HepG2 (cell line): ENCODE measurements around the gene WDCP. TPM values are rescaled to one million over a fixed set of nuclear protein-coding genes. Genes with fewer than 3 reads are reported as not detected.
A peak's percentile ranks its signal among the peaks of the same experiment; 100 is the strongest.

Experiments
- ATAC-seq: fragments of 200-7000 bp; cut with Tn5 transposase; 3 replicates; pipeline ENCODE4 v1.9.1; 2020; ENCODE audit warnings: mild to moderate bottlenecking, moderate library complexity
- Bru-seq: library from RNA; stranded (reverse); fragments of 400-500 nt; gene quantifications from one replicate; lab custom pipeline; 2021; lab: Mats Ljungman, UMichigan
- BruChase-seq, 2 experiments: library from RNA; stranded (reverse); fragments of 400-500 nt; gene quantifications; one replicate each; lab custom pipeline; 2021; lab: Mats Ljungman, UMichigan
- BruUV-seq: library from RNA; stranded (reverse); fragments of 400-500 nt; replicated peaks from 2 replicates; lab custom pipeline; 2021; lab: Mats Ljungman, UMichigan
- CTCF ChIA-PET: fragments of 300-600 bp; formaldehyde crosslinking; extraction: SDS; loops from one replicate; lab custom pipeline; 2021; ENCODE audit warnings: low total read pairs, inconsistent platforms, low intra/inter-chr PET ratio; lab: Yijun Ruan, JAX
- POLR2A ChIA-PET: fragments of 350-600 bp; sonication (Branson Sonifier 250); formaldehyde crosslinking; loops from one replicate; lab custom pipeline; 2020; ENCODE audit warnings: antibody characterized with exemption, inconsistent platforms; lab: Yijun Ruan, JAX
- DNase-seq: peaks from one replicate; pipeline ENCODE4 v3.0.0-alpha.2; 2015; ENCODE audit warnings: low spot score
- FAIRE-seq: peaks from 3 replicates; lab custom pipeline; 2011; peaks lifted over from hg19 to GRCh38; lab: Jason Lieb, UNC
- H2AFZ ChIP-seq: one replicate; pipeline ENCODE4 v1.6.1; 2011; ENCODE audit warnings: low read length, inconsistent platforms
- H3K27ac ChIP-seq: fragments of 300-600 bp; 3 replicates; pipeline ENCODE4 v1.8.0; 2011; ENCODE audit warnings: mixed run types, mild to moderate bottlenecking, mixed read lengths, low read length, inconsistent platforms; ENCODE audit not compliant: insufficient read depth; ENCODE audit errors: extremely low read length
- H3K27me3 ChIP-seq, 2 experiments: fragments of 200-600 bp in 1 of 2; 2 replicates in 1 of 2; 3 replicates in 1 of 2; pipeline versions ENCODE4 v1.6.0 to v1.8.0; 2011; ENCODE audit warnings: low read length in 2 of 2, mild to moderate bottlenecking in 2 of 2, moderate library complexity in 2 of 2, inconsistent platforms in 1 of 2; ENCODE audit not compliant: insufficient read depth in 2 of 2, control insufficient read depth in 1 of 2
- H3K36me3 ChIP-seq, 2 experiments: fragments of 200-600 bp in 1 of 2; replicated peaks in 1 of 2; 2 replicates in 1 of 2; 3 replicates in 1 of 2; pipeline versions ENCODE4 v1.5.1 to v1.8.0; 2011; ENCODE audit warnings: low read length in 2 of 2, inconsistent platforms in 1 of 2; ENCODE audit not compliant: insufficient read depth in 2 of 2, control insufficient read depth in 1 of 2
- H3K4me1 ChIP-seq: 2 replicates; pipeline ENCODE4 v1.5.1; 2012; ENCODE audit warnings: low read length, inconsistent platforms; ENCODE audit not compliant: insufficient read depth
- H3K4me2 ChIP-seq: 2 replicates; pipeline ENCODE4 v1.6.0; 2011; ENCODE audit warnings: low read depth, low read length, inconsistent platforms
- H3K4me3 ChIP-seq, 3 experiments: fragments of 200-600 bp in 1 of 3; sonication (generic), shearing (Covaris generic) in 1 of 3; replicated peaks in 1 of 3; 2 replicates each; pipeline ENCODE4 v1.5.1; 2011 to 2016; ENCODE audit warnings: low read length in 3 of 3, inconsistent platforms in 2 of 3, low read depth in 2 of 3, mild to moderate bottlenecking in 2 of 3, control low read depth in 1 of 3, mixed read lengths in 1 of 3; ENCODE audit not compliant: insufficient read depth in 1 of 3
- H3K79me2 ChIP-seq: one replicate; pipeline ENCODE4 v1.6.1; 2011; ENCODE audit warnings: low read length, inconsistent platforms; ENCODE audit not compliant: insufficient read depth
- H3K9ac ChIP-seq: 2 replicates; pipeline ENCODE4 v1.6.0; 2011; ENCODE audit warnings: mild to moderate bottlenecking, low read depth, low read length, inconsistent platforms; ENCODE audit not compliant: insufficient read depth
- H3K9me3 ChIP-seq: 2 replicates; pipeline ENCODE4 v1.5.1; 2012; ENCODE audit warnings: mild to moderate bottlenecking, low read length
- H4K20me1 ChIP-seq: 2 replicates; pipeline ENCODE4 v1.6.0; 2011; ENCODE audit warnings: inconsistent platforms, mild to moderate bottlenecking, low read length, moderate library complexity; ENCODE audit not compliant: insufficient read depth
- BORCS8-MEF2B ChIP-seq: sonication (generic); formaldehyde crosslinking; IDR thresholded peaks from 2 replicates; pipeline ENCODE4 v1.8.0; 2022; ENCODE audit warnings: mild to moderate bottlenecking, missing genetic modification reagents
- ELF1 ChIP-seq: sonication (generic); formaldehyde crosslinking; IDR thresholded peaks from 2 replicates; pipeline ENCODE4 v1.4.0; 2020; ENCODE audit warnings: missing genetic modification reagents
- GABPA ChIP-seq, 2 experiments: IDR thresholded peaks; 2 replicates each; pipeline ENCODE4 v1.6.1; 2011 to 2016; ENCODE audit warnings: low read depth in 2 of 2, low read length in 1 of 2, missing biosample characterization in 1 of 2, missing genetic modification characterization in 1 of 2
- HNRNPUL1 ChIP-seq: fragments of 200-400 bp; formaldehyde crosslinking; IDR thresholded peaks from 2 replicates; pipeline ENCODE4 v1.6.1; 2017; ENCODE audit warnings: low read depth, mild to moderate bottlenecking, low read length, moderate library complexity
- ISL2 ChIP-seq: sonication (generic); formaldehyde crosslinking; IDR thresholded peaks from 2 replicates; pipeline ENCODE4 v1.5.0; 2020; ENCODE audit warnings: missing genetic modification reagents
- MXI1 ChIP-seq: IDR thresholded peaks from 3 replicates; pipeline ENCODE4 v1.6.1; 2012; ENCODE audit warnings: low read depth, low read length, inconsistent platforms, borderline replicate concordance
- NFKBIZ ChIP-seq: IDR thresholded peaks from 2 replicates; pipeline ENCODE4 v1.6.1; 2018; ENCODE audit warnings: missing genetic modification reagents, missing compliant biosample characterization
- RFX5 ChIP-seq: IDR thresholded peaks from 2 replicates; pipeline ENCODE4 v1.6.1; 2011; ENCODE audit warnings: low read depth, low read length, improper control_type of control experiment
- SMARCE1 ChIP-seq: fragments of 450-650 bp; IDR thresholded peaks from 2 replicates; pipeline ENCODE4 v1.6.1; 2017; ENCODE audit warnings: borderline replicate concordance
- SUZ12 ChIP-seq: fragments of 150-350 bp; IDR thresholded peaks from 2 replicates; pipeline ENCODE4 v1.6.1; 2014; ENCODE audit warnings: low read depth, low read length
- ZNF629 ChIP-seq: sonication (generic); formaldehyde crosslinking; conservative IDR thresholded peaks from 2 replicates; pipeline ENCODE4 v1.5.0; 2020; ENCODE audit warnings: missing genetic modification reagents
- ZNF709 ChIP-seq: sonication (generic); formaldehyde crosslinking; IDR thresholded peaks from 2 replicates; pipeline ENCODE4 v1.5.0; 2020; ENCODE audit warnings: mild to moderate bottlenecking, missing genetic modification reagents
- ZNF747 ChIP-seq: sonication (generic); formaldehyde crosslinking; IDR thresholded peaks from 2 replicates; pipeline ENCODE4 v1.8.1; 2023; ENCODE audit warnings: missing genetic modification reagents, mild to moderate bottlenecking, borderline replicate concordance
- WGBS: methylation state at CpG from one replicate; pipeline ENCODE4 v1.1.6; 2017; ENCODE audit warnings: low lambda C conversion rate; 5-methylcytosine and 5-hydroxymethylcytosine counted together
- in situ Hi-C: cut with HindIII; loops from 2 replicates; pipeline ENCODE4 v1.10.0; 2017; ENCODE audit warnings: low pct_unique_long_range_greater_than_20kb; ENCODE audit not compliant: extremely low pct_ligation_motif_present
- intact Hi-C: fragments of 100-400 bp; cut with micrococcal nuclease; formaldehyde crosslinking; loops from one replicate; pipeline ENCODE4 v1.10.0; 2022; ENCODE audit not compliant: unreplicated experiment
- long read RNA-seq, 2 experiments: library from RNA in 1 of 2; library from polyadenylated mRNA in 1 of 2; stranded (forward) in 1 of 2; unstranded in 1 of 2; transcript quantifications; one replicate each; pipeline ENCODE4 v2.0.0, GENCODE V29; 2019 to 2022
- polyA minus RNA-seq, 3 experiments: library from RNA; depleted of rRNA, polyadenylated mRNA; stranded (reverse); fragments of >200 nt; gene quantifications; 2 replicates each; pipeline ENCODE4 v1.2.3, GENCODE V29; 2011; ENCODE audit warnings: low replicate concordance in 1 of 3
- polyA plus RNA-seq, 8 experiments: library from polyadenylated mRNA; depleted of rRNA in 3 of 8; stranded (reverse) in 7 of 8; unstranded in 1 of 8; fragments of >200 nt; fragmentation: Illumina TruSeq in 4 of 8; extraction: Trizol in 4 of 8; gene quantifications; 2 replicates each; pipeline versions ENCODE4 v1.2.1 to v1.2.3, GENCODE V29; 2011 to 2016; ENCODE audit warnings: low read depth in 4 of 8, missing spikeins in 1 of 8, mixed read lengths in 1 of 8; ENCODE audit not compliant: insufficient read depth in 1 of 8
- total RNA-seq, 5 experiments: library from RNA; depleted of rRNA; stranded (reverse); fragments of >200 nt; fragmentation: Illumina TruSeq; extraction: Trizol; gene quantifications; 2 replicates each; pipeline ENCODE4 v1.2.3, GENCODE V29; 2016; ENCODE audit warnings: low read depth in 1 of 5
- TF ChIP-seq, protein P1 (sequence below): IDR thresholded peaks from 2 replicates; pipeline ENCODE4 v1.6.1; 2018; ENCODE audit warnings: missing genetic modification reagents

The WDCP gene, protein sequence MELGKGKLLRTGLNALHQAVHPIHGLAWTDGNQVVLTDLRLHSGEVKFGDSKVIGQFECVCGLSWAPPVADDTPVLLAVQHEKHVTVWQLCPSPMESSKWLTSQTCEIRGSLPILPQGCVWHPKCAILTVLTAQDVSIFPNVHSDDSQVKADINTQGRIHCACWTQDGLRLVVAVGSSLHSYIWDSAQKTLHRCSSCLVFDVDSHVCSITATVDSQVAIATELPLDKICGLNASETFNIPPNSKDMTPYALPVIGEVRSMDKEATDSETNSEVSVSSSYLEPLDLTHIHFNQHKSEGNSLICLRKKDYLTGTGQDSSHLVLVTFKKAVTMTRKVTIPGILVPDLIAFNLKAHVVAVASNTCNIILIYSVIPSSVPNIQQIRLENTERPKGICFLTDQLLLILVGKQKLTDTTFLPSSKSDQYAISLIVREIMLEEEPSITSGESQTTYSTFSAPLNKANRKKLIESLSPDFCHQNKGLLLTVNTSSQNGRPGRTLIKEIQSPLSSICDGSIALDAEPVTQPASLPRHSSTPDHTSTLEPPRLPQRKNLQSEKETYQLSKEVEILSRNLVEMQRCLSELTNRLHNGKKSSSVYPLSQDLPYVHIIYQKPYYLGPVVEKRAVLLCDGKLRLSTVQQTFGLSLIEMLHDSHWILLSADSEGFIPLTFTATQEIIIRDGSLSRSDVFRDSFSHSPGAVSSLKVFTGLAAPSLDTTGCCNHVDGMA
- total RNA-seq (2016; rRNA removed; fragmentation: Illumina TruSeq; extraction: Trizol) (22.6 and 39.4 TPM in 2 replicates), polyA plus RNA-seq (2011; rRNA removed) (17.4 and 20.6 TPM in 2 replicates), polyA minus RNA-seq (2011; rRNA and poly(A)+ RNA removed; ENCODE audit: low replicate concordance) (60.3 and 78.7 TPM in 2 replicates), Bru-seq, nascent RNA (percentile 72 among the genes with signal in this experiment), BruChase-seq, experiment 1, labeled RNA remaining after a 6-hour chase (percentile 53 among the genes with signal in this experiment), BruChase-seq, experiment 2, labeled RNA remaining after a 2-hour chase (percentile 82 among the genes with signal in this experiment)
- 3.2 and 3.4 TPM in 2 replicates for total RNA-seq (2016; cell fraction: cytosol; rRNA removed; fragmentation: Illumina TruSeq; extraction: Trizol; ENCODE audit: low read depth)
- total RNA-seq (2016; cell fraction: insoluble cytoplasmic fraction; rRNA removed; fragmentation: Illumina TruSeq; extraction: Trizol) = 23.3 and 42.2 TPM in 2 replicates
- 12.6 and 14.9 TPM in 2 replicates for total RNA-seq (2016; cell fraction: membrane; rRNA removed; fragmentation: Illumina TruSeq; extraction: Trizol)
- total RNA-seq (2016; cell fraction: nucleus; rRNA removed; fragmentation: Illumina TruSeq; extraction: Trizol) = 18.0 and 19.2 TPM in 2 replicates
- polyA plus RNA-seq (2011; cell fraction: cytosol; rRNA removed) = 10.3 and 15.6 TPM in 2 replicates
- polyA plus RNA-seq (2011; cell fraction: nucleus; rRNA removed) = 17.4 and 19.0 TPM in 2 replicates
- polyA plus RNA-seq (2012) = 12.5 and 13.0 TPM in 2 replicates
- 1.0 and 1.3 TPM in 2 replicates for polyA plus RNA-seq (2016; cell fraction: cytosol; fragmentation: Illumina TruSeq; extraction: Trizol; ENCODE audit: low read depth)
- 20.9 and 21.5 TPM in 2 replicates for polyA plus RNA-seq (2016; cell fraction: insoluble cytoplasmic fraction; fragmentation: Illumina TruSeq; extraction: Trizol; ENCODE audit: low read depth)
- polyA plus RNA-seq (2016; cell fraction: membrane; fragmentation: Illumina TruSeq; extraction: Trizol; ENCODE audit: low read depth) = 3.5 and 4.4 TPM in 2 replicates
- 20.8 and 24.4 TPM in 2 replicates for polyA plus RNA-seq (2016; cell fraction: nucleus; fragmentation: Illumina TruSeq; extraction: Trizol; ENCODE audit: insufficient read depth, low read depth)
- polyA minus RNA-seq (2011; cell fraction: cytosol; rRNA and poly(A)+ RNA removed) = 10.6 and 13.8 TPM in 2 replicates
- polyA minus RNA-seq (2011; cell fraction: nucleus; rRNA and poly(A)+ RNA removed) = 14.5 and 19.5 TPM in 2 replicates
- long read RNA-seq, experiment 1, transcript WDCP-201 (4 exons, 3,817 nt) = major isoform, 11 of 16 reads
- long read RNA-seq, experiment 1, partial matches to known transcripts = 5 of 16 reads
- long read RNA-seq, experiment 1, other reads (novel, unspliced or antisense) = 0 of 16 reads
- long read RNA-seq, experiment 2, transcript WDCP-201 (4 exons, 3,817 nt) = major isoform, 8 of 15 reads
- long read RNA-seq, experiment 2, partial matches to known transcripts = 2 of 15 reads
- long read RNA-seq, experiment 2, other reads (novel, unspliced or antisense) = 4 of 15 reads

DNA sequence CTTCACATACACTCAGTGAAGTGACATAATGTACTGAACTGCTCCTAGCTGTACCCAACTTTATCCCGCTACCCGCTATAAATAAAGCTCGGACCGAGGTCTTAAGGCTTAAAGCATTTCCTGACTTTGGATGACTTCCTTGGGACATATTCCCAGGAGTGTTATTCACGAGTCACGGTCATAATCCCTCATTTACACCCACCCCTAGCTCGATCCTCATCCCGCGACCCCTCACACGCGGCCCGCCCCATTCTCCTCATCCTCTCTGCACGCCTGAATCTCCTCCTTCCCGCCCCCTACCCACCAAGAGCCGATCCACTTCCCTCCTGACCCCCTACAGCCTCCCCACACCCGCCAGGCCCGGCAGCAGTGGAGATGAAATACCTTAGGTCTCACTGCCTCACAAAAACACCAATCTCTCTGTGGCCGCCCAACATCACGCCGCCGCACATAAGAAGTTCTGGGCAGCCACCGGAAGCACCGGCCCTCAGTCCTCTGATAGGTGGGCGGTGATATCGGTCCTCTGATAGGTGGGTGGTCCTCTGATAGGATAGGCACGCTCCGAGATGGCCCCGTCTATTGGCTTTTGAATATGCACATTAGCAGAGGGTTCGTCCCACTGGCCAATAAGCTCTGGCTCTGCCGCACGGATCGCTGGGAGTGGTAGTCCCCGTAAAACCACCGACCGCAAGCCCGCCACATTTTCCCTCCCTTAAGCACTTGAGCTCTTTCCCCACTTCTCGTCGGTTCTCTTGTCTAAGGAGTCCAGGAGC, at the start of gene WDCP:
TSS of gene WDCP (minus strand) at position 462 of the 773 bp plus-strand sequence. CDS start 7,897 bp downstream, outside the sequence.
- WGBS = under 1% methylated on average over 38 of the region's 38 CpGs
- ATAC-seq (peak; percentile 93), FAIRE-seq (peak; percentile 98)
- TF ChIP-seq GABPA (IDR thresholded peaks at IDR 0.05; ENCODE audit: low read depth, low read length) (peak; percentile 77), GABPA (CRISPR knock-in tag; IDR thresholded peaks at IDR 0.05; ENCODE audit: low read depth) (peak; percentile 96), NFKBIZ (CRISPR knock-in tag) (peak; percentile 24; the same call in 1 of the 2 replicates), SMARCE1 (no peak), HNRNPUL1 (no peak), ELF1 (peak; percentile 86), SUZ12 (peak; percentile 77), ZNF709 (CRISPR knock-in tag) (peak; percentile 72), ZNF629 (0 out of 2 replicates have a peak, but pooled peaks have one; percentile 9), ZNF747 (no peak; the same call in 1 of the 2 replicates), RFX5 (peak; percentile 40; the same call in 1 of the 2 replicates), MXI1 (peak; percentile 73; the same call in 1 of the 3 replicates), BORCS8-MEF2B (peak; percentile 83), ISL2 (CRISPR knock-in tag) (peak; percentile 37; the same call in 1 of the 2 replicates)
- TF ChIP-seq, protein P1, sequence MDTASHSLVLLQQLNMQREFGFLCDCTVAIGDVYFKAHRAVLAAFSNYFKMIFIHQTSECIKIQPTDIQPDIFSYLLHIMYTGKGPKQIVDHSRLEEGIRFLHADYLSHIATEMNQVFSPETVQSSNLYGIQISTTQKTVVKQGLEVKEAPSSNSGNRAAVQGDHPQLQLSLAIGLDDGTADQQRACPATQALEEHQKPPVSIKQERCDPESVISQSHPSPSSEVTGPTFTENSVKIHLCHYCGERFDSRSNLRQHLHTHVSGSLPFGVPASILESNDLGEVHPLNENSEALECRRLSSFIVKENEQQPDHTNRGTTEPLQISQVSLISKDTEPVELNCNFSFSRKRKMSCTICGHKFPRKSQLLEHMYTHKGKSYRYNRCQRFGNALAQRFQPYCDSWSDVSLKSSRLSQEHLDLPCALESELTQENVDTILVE (CRISPR knock-in tag) = no peak

More for the DNA sequence above, at the start of gene WDCP:
- H4K20me1 ChIP-seq = no peaks in the 10 kb centered on the region
- peak within 1 kb of the TSS; percentile 90 for H3K27ac ChIP-seq
- intact Hi-C loops (loop anchor here (1.0 to 2.0 kb wide), 4 partner anchors 26 to 37 kb away; partner anchors contain the start of genes SF3B6 and TP53I3), in situ Hi-C loops (no loop called here)
- ChIA-PET CTCF (no interaction called here), POLR2A (interaction anchor here (0.6 to 5.4 kb wide), 28 partner anchors 10 to 137 kb away, joined by 3 to 91 read pairs (median 6); partner anchors contain the start of genes ATAD2B, MFSD2B, SF3B6 and TP53I3)
- peak within 1 kb of the TSS; percentile 86 for H2AFZ ChIP-seq
- peak within 1 kb of the TSS; percentile 84 to 93 (median 88) for H3K4me3 ChIP-seq
- no peaks in the 10 kb centered on the region for H3K9me3 ChIP-seq
- no peaks in the 10 kb centered on the region for H3K36me3 ChIP-seq
- H3K9ac ChIP-seq = peak within 1 kb of the TSS; percentile 83
- peaks cover 59% of the 10 kb centered on the region for H3K4me1 ChIP-seq
- no peaks in the 10 kb centered on the region; a peak in 2 of 5 replicates for H3K27me3 ChIP-seq
- peak; percentile 99 for DNase-seq
- H3K79me2 ChIP-seq = peaks cover 40% of the 10 kb centered on the region
- peak within 1 kb of the TSS; percentile 97 for H3K4me2 ChIP-seq
- BruUV-seq = no TSS peak
